GM12875 (cell line): ENCODE measurements around the gene PHRF1.

Source experiments
- H3K4me3 ChIP-seq: one replicate; pipeline ENCODE4 v1.5.1; 2011; ENCODE audit warnings: low read depth, low read length, control low read depth
- CTCF ChIP-seq: IDR thresholded peaks from 2 replicates; pipeline ENCODE4 v1.5.1; 2011; ENCODE audit warnings: low read depth, mild to moderate bottlenecking, control low read depth, inconsistent platforms, low read length, moderate library complexity, borderline replicate concordance; ENCODE audit not compliant: insufficient read depth

PHRF1 gene

GRCh38 chr11:638631-639331 lies 62.5 kb downstream of the PHRF1 start:
- no peak overlapping the region for H3K4me3 ChIP-seq
- TF ChIP-seq CTCF: no peak

GRCh38 chr11:639332-639955 lies 63.2 kb downstream of the PHRF1 start:
- TF ChIP-seq CTCF: no peak
- H3K4me3 ChIP-seq: no peak overlapping the region

- H3K4me3 ChIP-seq: no peak overlapping the region
- no peak for TF ChIP-seq CTCF
These were observed 63.9 kb downstream of the PHRF1 start for GRCh38 chr11:640021-640706.

- no peak overlapping the region for H3K4me3 ChIP-seq
- no peak for TF ChIP-seq CTCF
These were observed 65.6 kb downstream of the PHRF1 start for GRCh38 chr11:641806-642370.

GRCh38 chr11:643366-643765 lies 67.1 kb downstream of the PHRF1 start:
- TF ChIP-seq CTCF: no peak
- H3K4me3 ChIP-seq: no peak overlapping the region

- no peak overlapping the region for H3K4me3 ChIP-seq
- TF ChIP-seq CTCF: no peak
These were observed 67.8 kb downstream of the PHRF1 start for GRCh38 chr11:643849-644738.
